Activated CD4-positive, alpha-beta T cell treated with anti-CD3 and anti-CD28 coated beads, Interleukin-2, amount 50 U/mL, for 16 hours (primary cell): Measurements from ENCODE around the gene CAPZB.

Source experiments
- DNase-seq: peaks from one replicate; pipeline ENCODE4 v3.0.0-alpha.2; 2020

The CAPZB gene

GRCh38 chr1:19363536-19364152 is 121.7 kb downstream of the CAPZB start:
- no peak for DNase-seq

GRCh38 chr1:19361611-19362147 is 123.7 kb downstream of the CAPZB start:
- no peak for DNase-seq

GRCh38 chr1:19360843-19361610 is 124.3 kb downstream of the CAPZB start:
- no peak for DNase-seq

- no peak for DNase-seq
These were observed 124.9 kb downstream of the CAPZB start for GRCh38 chr1:19360432-19360831.

GRCh38 chr1:19360016-19360415 is 125.3 kb downstream of the CAPZB start:
- peak; percentile 52 for DNase-seq

- DNase-seq = no peak
These were observed 126.0 kb downstream of the CAPZB start for GRCh38 chr1:19359357-19359756.

GRCh38 chr1:19358710-19359109 is 126.6 kb downstream of the CAPZB start:
- DNase-seq = no peak

- no peak for DNase-seq
These were observed 127.9 kb downstream of the CAPZB start for GRCh38 chr1:19357299-19357986.

GRCh38 chr1:19356266-19356665 is 129.1 kb downstream of the CAPZB start:
- DNase-seq = no peak

- DNase-seq = no peak
These were observed 130.8 kb downstream of the CAPZB start for GRCh38 chr1:19354531-19354981.

- DNase-seq = no peak
These were observed 131.7 kb downstream of the CAPZB start for GRCh38 chr1:19353596-19353995.

- no peak for DNase-seq
These were observed 132.5 kb downstream of the CAPZB start for GRCh38 chr1:19352839-19353238.

GRCh38 chr1:19351873-19352272 is 133.5 kb downstream of the CAPZB start:
- no peak for DNase-seq

- no peak for DNase-seq
These were observed 134.8 kb downstream of the CAPZB start for GRCh38 chr1:19350566-19350965.

- DNase-seq = no peak
These were observed 135.3 kb downstream of the CAPZB start for GRCh38 chr1:19349999-19350398.

GRCh38 chr1:19348441-19349198 is 136.7 kb downstream of the CAPZB start:
- no peak for DNase-seq

- no peak for DNase-seq
These were observed 137.7 kb downstream of the CAPZB start for GRCh38 chr1:19347533-19348172.

- no peak for DNase-seq
These were observed 139.3 kb downstream of the CAPZB start for GRCh38 chr1:19346026-19346425.

GRCh38 chr1:19345391-19345790 is 139.9 kb downstream of the CAPZB start:
- no peak for DNase-seq

GRCh38 chr1:19344831-19345230 is 140.5 kb downstream of the CAPZB start:
- no peak for DNase-seq

- peak; percentile 35 for DNase-seq
These were observed 140.9 kb downstream of the CAPZB start for GRCh38 chr1:19344372-19344810.

GRCh38 chr1:19343617-19344350 is 141.6 kb downstream of the CAPZB start:
- no peak for DNase-seq
